GM20431 (cell line): ENCODE measurements around the gene FLNC.

Experiments
- in situ Hi-C: fragments of 300-500 bp; cut with MseI, MboI; formaldehyde crosslinking; loops from one replicate; pipeline ENCODE4 v1.15.0; 2020; ENCODE audit warnings: low sequenced_read_pairs; ENCODE audit not compliant: unreplicated experiment

FLNC gene

DNA sequence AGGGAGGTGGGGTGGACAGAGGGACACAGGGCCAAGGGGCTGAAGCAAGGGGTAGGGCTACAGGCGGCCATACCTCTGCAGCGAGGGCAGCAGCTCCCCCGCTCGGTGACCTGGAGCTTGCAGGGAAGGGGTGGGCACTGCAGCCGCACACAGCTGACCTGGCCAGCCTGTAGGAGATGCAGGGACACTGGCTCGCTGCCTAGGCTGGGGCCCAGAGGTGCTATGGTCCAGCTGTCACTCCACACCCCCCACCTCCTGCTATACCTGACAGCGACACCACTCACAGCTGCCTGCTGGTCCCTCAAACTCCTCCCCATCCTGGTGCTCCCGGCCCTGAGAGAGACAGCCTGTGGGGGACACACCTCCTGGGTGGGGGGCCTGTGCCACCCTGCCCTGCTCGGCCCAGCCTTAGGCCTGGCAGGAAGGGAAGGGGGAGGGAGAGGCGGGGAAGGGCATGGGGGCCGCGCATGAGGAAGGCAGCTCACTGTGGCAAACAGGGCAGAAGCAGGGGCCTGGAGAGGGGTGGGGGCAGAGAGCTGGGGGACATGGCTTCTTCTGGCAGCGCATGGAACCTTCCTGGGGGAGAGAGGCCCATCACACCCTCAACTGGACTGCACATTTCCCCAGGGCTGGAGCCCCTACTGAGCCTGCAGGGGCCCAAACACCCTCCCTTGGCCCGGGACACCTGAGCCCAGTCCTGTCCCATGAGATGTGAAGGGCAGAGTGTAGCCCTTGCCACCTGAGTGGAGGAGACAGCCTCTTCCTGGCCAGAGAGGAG, 56.4 kb downstream of the FLNC start:
- in situ Hi-C loops = no loop called here

DNA sequence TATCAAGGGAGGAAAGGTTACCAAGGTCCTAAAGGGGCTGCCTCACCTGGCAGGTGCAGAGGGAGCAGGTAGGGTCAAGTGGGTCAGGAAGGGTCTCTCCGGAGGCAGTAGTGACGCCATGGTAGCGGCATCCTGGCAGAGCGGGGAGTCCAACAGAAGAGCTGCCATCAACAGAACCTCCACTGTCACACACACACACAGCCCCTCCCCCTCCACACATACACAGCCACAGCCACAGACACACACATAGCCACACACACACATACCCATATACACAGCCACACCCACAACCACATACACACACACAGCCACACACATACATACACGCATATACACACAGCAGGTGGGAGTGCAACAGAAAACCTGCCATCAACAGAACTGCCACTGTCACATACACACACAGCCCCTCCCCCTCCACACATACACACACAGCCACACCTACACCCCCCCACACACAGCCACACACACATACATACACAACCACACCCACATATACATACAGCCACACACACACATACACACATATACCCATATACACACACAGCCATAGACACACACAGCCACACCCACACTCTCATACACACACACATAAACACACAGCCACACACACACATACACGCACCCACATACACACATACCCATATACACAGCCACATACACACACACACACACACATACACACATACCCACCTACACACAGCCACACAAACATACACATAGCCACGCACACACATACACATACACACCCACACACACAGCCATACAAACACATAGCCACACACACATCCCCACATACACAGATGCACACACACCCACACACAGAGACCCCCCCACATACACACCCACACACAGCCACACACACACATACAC, 57.2 kb downstream of the FLNC start:
- in situ Hi-C loops = no loop called here

- in situ Hi-C loops = no loop called here
These were observed 58.0 kb downstream of the FLNC start for GRCh38 chr7:128888039-128888755.

GRCh38 chr7:128888756-128889095, 58.5 kb downstream of the FLNC start:
- in situ Hi-C loops = no loop called here

- in situ Hi-C loops = no loop called here
These were observed 58.9 kb downstream of the FLNC start for GRCh38 chr7:128889121-128889520.

DNA sequence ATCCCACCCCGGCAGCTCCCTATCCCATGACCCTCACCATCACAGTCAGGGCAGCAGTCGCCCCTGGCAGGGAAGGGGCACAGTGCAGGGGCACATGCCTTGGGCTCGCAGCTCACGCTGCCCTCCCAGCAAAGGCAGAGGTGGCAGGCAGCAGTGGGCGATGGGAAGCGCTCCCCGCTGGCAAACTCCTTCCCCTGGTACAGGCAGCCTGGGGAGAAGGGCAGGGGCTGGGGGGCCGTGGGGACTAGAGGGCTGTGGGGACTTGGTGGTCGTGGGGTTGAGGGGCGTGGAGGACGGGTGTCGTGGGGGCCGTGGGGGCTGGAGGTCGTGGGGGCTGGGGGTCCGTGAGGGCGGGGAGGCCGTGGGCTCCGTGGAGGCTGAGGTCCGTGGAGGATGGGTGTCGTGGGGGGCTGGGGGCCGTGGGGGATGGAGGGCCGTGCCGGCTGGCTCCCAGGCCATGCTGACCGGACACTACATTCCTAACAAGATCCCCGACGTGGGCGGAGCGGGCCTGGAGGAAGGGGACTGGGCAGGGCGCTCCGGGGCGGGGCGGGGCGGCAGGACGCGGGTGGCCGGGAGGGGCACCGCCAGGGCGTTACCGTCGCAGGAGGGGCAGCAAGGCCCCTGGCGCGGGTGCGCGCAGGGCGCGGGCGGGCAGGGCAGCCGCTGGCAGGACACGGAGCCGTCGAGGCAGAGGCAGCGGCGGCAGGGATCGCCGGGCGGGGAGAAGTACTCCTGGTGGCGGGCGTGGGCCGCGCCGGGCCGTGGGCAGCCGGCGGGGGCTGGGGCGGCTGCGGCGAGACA, 60.3 kb downstream of the FLNC start:
- in situ Hi-C loops = no loop called here

- in situ Hi-C loops = no loop called here
These were observed 61.1 kb downstream of the FLNC start for GRCh38 chr7:128891110-128891941.

DNA sequence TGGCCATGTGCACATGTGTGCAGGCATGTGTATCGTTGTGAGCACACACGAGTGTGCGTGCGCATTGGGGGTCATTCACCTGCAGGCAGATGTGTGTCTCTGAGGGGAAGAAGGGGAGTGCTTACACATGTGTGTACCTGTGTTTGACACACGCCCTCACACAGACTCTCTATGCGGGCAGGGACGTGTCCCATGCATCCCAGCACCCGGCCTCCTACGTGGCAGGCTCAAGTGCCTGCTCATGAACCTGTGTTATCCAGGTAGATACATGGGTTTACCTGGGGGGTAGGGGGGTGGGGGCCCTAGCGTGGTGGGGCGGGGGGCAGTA, 61.7 kb downstream of the FLNC start:
- in situ Hi-C loops = no loop called here

DNA sequence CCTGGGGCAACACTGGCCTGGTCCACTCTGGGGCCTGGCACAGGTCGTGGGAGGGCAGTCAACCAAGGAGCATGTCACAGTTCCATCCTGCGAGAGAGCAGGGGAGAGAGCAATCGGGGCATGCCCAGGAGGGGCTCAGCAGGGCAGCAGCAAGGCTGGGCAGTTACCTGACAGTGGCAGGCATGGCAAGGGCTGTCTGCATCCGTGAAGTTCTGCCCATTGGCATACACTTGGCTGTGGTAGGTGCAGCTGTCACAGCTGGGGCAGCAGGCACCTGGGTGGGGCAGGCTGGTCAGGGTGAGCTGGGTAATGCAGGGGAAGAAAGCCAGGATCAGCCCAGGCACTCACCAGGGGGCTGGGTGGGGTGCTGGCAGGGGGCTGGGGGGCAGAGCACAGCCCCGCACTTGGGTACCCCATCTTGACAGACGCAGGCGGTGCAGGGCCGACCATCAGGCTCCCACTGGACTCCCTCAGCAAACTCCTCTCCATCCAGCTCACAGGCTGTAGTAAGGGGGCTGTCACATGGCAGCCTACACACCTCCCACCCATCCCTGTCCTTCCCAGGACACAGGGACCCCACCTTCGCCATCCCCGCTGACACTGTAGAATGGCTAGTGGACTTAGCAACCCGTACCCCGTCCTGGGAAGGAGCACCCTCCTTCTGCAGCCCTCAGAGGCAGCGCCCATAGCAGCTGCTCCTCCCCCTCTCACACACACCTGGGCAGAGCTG, 62.5 kb downstream of the FLNC start:
- in situ Hi-C loops = no loop called here

DNA sequence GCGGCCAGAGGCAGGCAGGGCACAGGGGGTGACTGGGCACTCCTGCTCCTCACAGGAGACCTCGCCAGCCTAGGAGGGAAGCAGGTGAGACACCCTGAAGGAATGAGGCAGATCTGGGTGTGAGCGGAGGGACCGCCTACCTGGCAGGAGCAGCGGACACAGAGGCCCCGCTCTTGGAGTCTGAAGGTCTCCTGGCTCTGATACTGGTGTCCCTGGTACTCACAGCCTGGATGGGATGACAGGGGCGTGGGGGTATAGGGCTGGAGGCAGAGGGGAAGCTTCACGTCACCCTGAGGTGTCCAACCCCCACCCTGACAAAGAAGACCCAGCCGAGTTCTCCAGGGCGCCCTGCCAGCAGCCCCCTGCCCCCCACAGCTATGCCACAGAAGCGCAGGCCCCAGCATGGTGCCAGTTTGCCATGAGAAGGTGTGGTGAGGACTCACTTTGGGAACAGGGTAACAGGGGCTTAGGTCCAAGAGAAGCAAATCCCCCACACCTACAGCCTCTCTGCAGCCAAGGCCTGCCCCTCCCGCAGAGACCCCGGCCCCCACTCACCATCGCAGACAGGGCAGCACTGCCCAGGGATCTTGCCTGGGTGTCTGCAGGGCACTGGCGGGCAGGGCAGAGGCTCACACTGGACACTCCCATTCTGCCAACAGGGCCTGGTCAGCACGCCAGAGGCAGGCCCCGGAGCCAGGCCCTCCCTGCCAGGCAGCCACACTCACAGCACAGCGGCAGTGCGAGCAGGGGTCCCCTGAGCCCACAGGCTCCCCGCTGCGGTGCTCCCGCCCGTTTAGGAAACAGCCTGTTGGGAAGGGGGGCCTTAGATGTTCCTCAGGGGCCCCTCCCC, 63.3 kb downstream of the FLNC start:
- in situ Hi-C loops = no loop called here

- in situ Hi-C loops = no loop called here
These were observed 63.9 kb downstream of the FLNC start for GRCh38 chr7:128894101-128894440.

DNA sequence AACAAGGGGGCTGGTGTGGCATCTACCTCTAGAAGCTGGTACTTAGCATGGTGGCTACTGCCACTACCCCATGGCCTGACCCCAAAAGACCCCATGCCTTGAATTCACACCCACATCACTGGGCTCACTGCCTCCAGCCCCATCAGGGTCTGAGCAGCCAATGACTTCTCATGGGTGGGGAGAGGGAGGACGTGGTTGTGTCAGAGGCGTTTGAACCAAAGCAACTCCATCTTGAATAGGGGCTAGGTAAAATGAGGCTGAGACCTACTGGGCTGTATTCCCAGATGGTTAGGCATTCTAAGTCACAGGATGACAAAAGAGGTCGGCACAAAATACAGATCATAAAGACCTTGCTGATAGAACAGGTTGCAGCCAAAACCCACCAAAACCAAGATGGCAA, 65.1 kb downstream of the FLNC start:
- in situ Hi-C loops = no loop called here

GRCh38 chr7:128899392-128899791, 69.2 kb downstream of the FLNC start:
- in situ Hi-C loops = no loop called here

DNA sequence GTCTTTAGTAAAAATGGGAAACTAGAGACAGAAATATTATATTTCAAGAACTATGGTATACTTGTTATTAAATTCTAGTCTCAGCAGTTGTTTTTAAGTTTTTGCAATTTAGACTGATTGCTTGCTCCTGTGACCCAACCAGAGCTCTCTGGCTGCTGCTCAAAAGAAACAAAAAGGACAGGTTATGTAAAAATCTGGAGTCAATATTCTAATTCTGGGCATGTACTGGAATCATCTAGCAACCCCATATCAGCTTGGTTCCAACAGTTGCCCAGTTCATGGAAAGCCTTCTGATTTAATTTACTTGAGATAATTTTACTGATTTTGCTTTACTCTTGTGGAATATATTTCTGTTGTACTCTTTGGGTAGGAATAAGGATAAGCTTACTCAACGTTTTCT, 70.0 kb downstream of the FLNC start:
- in situ Hi-C loops = no loop called here

- in situ Hi-C loops = no loop called here
These were observed 72.8 kb downstream of the FLNC start for GRCh38 chr7:128902761-128903585.

DNA sequence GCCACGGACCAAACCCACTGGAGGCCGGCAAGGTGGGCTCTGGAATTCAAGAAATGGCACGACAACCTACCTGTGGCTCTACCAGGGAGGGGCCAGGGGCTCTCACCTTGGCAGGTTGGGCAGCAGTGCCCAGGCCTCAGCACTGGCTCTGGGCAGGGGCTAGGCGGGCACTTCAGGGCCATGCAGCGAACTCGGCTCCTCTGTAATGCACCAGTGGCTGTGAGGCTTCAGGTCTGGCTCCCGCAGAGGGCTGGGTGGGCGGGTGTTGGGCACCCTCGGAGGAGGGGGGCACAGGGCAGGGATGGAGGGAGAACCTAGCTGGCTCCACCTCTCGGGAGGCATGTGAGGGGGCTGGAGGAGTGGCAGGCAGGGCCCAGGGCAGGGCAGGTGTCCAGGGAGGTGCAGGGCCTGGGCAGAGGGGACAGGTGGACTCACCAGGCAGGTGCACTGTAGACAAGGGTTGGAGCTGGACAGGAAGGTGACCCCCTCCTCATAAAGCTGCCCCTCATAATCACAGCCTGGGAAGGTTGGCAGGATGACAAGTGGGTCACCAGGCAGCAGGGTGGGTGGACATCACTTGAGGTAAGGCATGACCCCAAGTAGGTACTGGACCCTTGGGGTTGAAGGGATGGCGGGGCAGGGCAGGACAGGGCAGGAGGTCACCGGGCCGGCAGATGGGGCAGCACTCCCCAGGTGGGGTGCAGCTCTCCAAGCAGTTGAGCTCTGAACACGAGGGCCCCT, 73.6 kb downstream of the FLNC start:
- in situ Hi-C loops = no loop called here
